Measurements from ENCODE around the gene MDC1. TPM values are rescaled to one million over a fixed set of nuclear protein-coding genes. Genes with fewer than 3 reads are reported as not detected.
"Not testable (repeated sequence)": the region's sequence is repeated elsewhere in the genome, so short reads cannot be mapped to it uniquely, and the experiment has no call there.

Gene MDC1
- polyA plus RNA-seq, 1 of the 3 experiments (the other 2 are of a cell fraction): 10.4 TPM

GRCh38 chr6:30666300-30666699 lies 50.8 kb downstream of the MDC1 start:
- H3K9me3 ChIP-seq; H3K9me2 ChIP-seq; H4K20me1 ChIP-seq (ENCODE audit: insufficient read depth); H3K4me2 ChIP-seq; H3K4me3 ChIP-seq (ENCODE audit: low read depth in 2 of 2, low read length in 1 of 2); H3K4me1 ChIP-seq (ENCODE audit: control insufficient read depth in 1 of 2, insufficient read depth in 2 of 2, low read depth in 1 of 2, low read length in 1 of 2); H3F3A ChIP-seq (replicated peaks; ENCODE audit: insufficient read depth); DNase-seq; H2AFZ ChIP-seq (ENCODE audit: low read depth); H3K27ac ChIP-seq (ENCODE audit: low read depth in 2 of 2, low read length in 1 of 2); H3K27me3 ChIP-seq (ENCODE audit: insufficient read depth); POLR2A ChIA-PET; H3K9ac ChIP-seq: not testable (repeated sequence)
- 93% methylated on average over 2 of the region's 2 CpGs for WGBS (ENCODE audit: low lambda C conversion rate)
- Histone ChIP-seq H3K36me3 (replicated peaks in 1 of 2; ENCODE audit: control insufficient read depth in 1 of 2, insufficient read depth in 2 of 2, low read length in 1 of 2) (peaks cover 66% of the 10 kb centered on the region in 2 experiments), H3K79me2 (ENCODE audit: insufficient read depth) (peaks cover 20% of the 10 kb centered on the region)
- CTCF ChIA-PET: interaction anchor here (2.1 kb wide), 1 partner anchor 13 kb away, joined by 19 read pairs; no protein-coding TSS in a partner anchor

- 96% methylated on average over 34 of the region's 34 CpGs for WGBS (ENCODE audit: low lambda C conversion rate)
- CTCF ChIA-PET: interaction anchor here (0.9 to 2.2 kb wide), 6 partner anchors 7 to 66 kb away, joined by 3 to 19 read pairs (median 4); partner anchors contain the start of gene DHX16
- POLR2A ChIA-PET: no interaction called here
Measured at GRCh38 chr6:30664994-30665767, 51.9 kb downstream of the MDC1 start.

GRCh38 chr6:30657922-30658321 lies 59.2 kb downstream of the MDC1 start:
- H3K36me3 ChIP-seq (replicated peaks in 1 of 2; ENCODE audit: control insufficient read depth in 1 of 2, insufficient read depth in 2 of 2, low read length in 1 of 2): peaks cover 42 to 67% of the 10 kb centered on the region in 2 experiments
- not testable (repeated sequence) for DNase-seq

More at GRCh38 chr6:30664994-30665767, 51.9 kb downstream of the MDC1 start:
- Histone ChIP-seq H3K27ac (ENCODE audit: low read depth in 2 of 2, low read length in 1 of 2) (no peak overlapping the region), H3K4me1 (ENCODE audit: control insufficient read depth in 1 of 2, insufficient read depth in 2 of 2, low read depth in 1 of 2, low read length in 1 of 2) (no peaks in the 10 kb centered on the region), H3K4me2 (no peak overlapping the region), H3K9me3 (no peaks in the 10 kb centered on the region), H3K9ac (no peak overlapping the region), H3F3A (replicated peaks; ENCODE audit: insufficient read depth) (no peaks in the 10 kb centered on the region), H3K27me3 (ENCODE audit: insufficient read depth) (no peaks in the 10 kb centered on the region), H3K36me3 (replicated peaks in 1 of 2; ENCODE audit: control insufficient read depth in 1 of 2, insufficient read depth in 2 of 2, low read length in 1 of 2) (peaks cover 60 to 61% of the 10 kb centered on the region in 2 experiments), H3K79me2 (ENCODE audit: insufficient read depth) (peaks cover 9% of the 10 kb centered on the region; the same call in 1 of the 2 replicates), H3K4me3 (ENCODE audit: low read depth in 2 of 2, low read length in 1 of 2) (no peak overlapping the region), H3K9me2 (no peaks in the 10 kb centered on the region), H4K20me1 (ENCODE audit: insufficient read depth) (no peaks in the 10 kb centered on the region), H2AFZ (ENCODE audit: low read depth) (no peak overlapping the region)
- no peak for TF ChIP-seq NFIC (IDR thresholded peaks at IDR 0.05; ENCODE audit: borderline replicate concordance)
- no peak for TF ChIP-seq RCOR1 (IDR thresholded peaks at IDR 0.05; ENCODE audit: low read length)
- no peak for TF ChIP-seq GATA2 (CRISPR knock-in tag; IDR thresholded peaks at IDR 0.05)
- TF ChIP-seq EZH2phosphoT487 (IDR thresholded peaks at IDR 0.05; ENCODE audit: borderline replicate concordance, low read depth): no peak
- no peak for TF ChIP-seq TAF1 (IDR thresholded peaks at IDR 0.05; ENCODE audit: borderline replicate concordance, low read depth, low read length)
- TF ChIP-seq JUND (IDR thresholded peaks at IDR 0.05): no peak
- no peak for TF ChIP-seq USF1 (IDR thresholded peaks at IDR 0.05; ENCODE audit: borderline replicate concordance, low read depth)
- no peak for TF ChIP-seq NRF1 (IDR thresholded peaks at IDR 0.05; ENCODE audit: low read depth, low read length)
- no peak for TF ChIP-seq MEF2A (IDR thresholded peaks at IDR 0.05; ENCODE audit: borderline replicate concordance, low read depth)
- no peak for TF ChIP-seq FOXM1 (IDR thresholded peaks at IDR 0.05; ENCODE audit: low read depth)
- no peak for TF ChIP-seq MXI1 (IDR thresholded peaks at IDR 0.05; ENCODE audit: low read depth, low read length)
- TF ChIP-seq FOSL2 (IDR thresholded peaks at IDR 0.05; ENCODE audit: borderline replicate concordance, low read depth): no peak
- no peak for TF ChIP-seq ZBTB33 (IDR thresholded peaks at IDR 0.05; ENCODE audit: borderline replicate concordance, low read depth)
- no peak for DNase-seq

More at GRCh38 chr6:30657922-30658321, 59.2 kb downstream of the MDC1 start:
- H3K4me2 ChIP-seq; H3K9me2 ChIP-seq; POLR2A ChIA-PET; H3K4me3 ChIP-seq (ENCODE audit: low read depth in 2 of 2, low read length in 1 of 2); H3K27ac ChIP-seq (ENCODE audit: low read depth in 2 of 2, low read length in 1 of 2); H2AFZ ChIP-seq (ENCODE audit: low read depth); H3K9me3 ChIP-seq; H4K20me1 ChIP-seq (ENCODE audit: insufficient read depth); H3K27me3 ChIP-seq (ENCODE audit: insufficient read depth); H3F3A ChIP-seq (replicated peaks; ENCODE audit: insufficient read depth); H3K79me2 ChIP-seq (ENCODE audit: insufficient read depth); H3K4me1 ChIP-seq (ENCODE audit: control insufficient read depth in 1 of 2, insufficient read depth in 2 of 2, low read depth in 1 of 2, low read length in 1 of 2); H3K9ac ChIP-seq: not testable (repeated sequence)
- CTCF ChIA-PET: interaction anchor here (1.4 kb wide), 1 partner anchor 73 kb away, joined by 3 read pairs; no protein-coding TSS in a partner anchor
- WGBS (ENCODE audit: low lambda C conversion rate): 94% methylated on average over 5 of the region's 5 CpGs

Data from SK-N-SH (cell line).